DMS153 (cell line): Measurements from ENCODE around the gene RHNO1.
"Not testable (repeated sequence)": the region's sequence is repeated elsewhere in the genome, so short reads cannot be mapped to it uniquely, and the experiment has no call there.

ENCODE experiments used
- DNase-seq: peaks from one replicate; lab custom pipeline; 2025; lab: John Stamatoyannopoulos, UW

RHNO1 gene

DNA sequence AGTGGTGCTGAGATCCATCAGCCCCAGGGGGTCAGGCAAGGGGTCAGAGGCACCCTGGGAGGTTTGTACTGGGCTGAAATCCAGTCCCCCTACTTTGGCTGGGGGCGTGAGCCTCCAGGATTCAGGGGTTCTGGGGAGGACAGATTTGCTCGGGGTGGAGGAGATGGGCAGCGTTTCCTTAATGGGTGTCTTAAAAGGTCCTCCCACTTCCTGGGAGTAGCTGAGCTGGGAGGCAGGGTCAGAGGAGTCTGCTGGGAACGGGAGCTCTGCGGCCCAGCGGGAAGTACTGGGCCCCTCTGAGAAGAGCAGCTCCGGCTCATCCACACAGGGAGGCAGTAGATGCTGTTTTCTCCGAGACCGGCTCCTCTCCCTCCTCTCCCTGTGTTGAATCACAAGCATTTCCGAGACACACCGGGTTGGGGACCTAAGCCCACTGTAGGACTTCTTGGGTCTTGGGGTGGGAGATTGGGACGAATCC is 18.0 kb upstream of the RHNO1 start:
- no peak for DNase-seq

DNA sequence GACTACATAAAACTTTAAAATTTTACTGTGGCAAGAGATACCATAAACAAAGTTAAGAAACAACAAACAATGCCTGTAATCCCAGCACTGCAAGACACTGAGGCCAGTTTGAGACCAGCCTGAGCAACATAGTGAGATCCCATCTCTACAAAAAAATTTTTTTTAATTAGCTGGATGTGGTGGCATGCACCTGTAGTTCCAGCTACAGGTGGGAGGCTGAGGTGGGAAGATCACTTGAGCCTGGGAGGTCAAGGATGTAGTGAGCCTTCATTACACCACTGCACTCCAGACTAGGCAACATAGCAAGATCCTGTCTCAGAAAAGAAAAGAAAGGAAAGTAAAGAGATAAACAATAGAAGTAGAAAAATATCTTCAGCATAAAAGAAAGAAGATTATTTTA is 16.9 kb upstream of the RHNO1 start:
- DNase-seq, result no peak

DNA sequence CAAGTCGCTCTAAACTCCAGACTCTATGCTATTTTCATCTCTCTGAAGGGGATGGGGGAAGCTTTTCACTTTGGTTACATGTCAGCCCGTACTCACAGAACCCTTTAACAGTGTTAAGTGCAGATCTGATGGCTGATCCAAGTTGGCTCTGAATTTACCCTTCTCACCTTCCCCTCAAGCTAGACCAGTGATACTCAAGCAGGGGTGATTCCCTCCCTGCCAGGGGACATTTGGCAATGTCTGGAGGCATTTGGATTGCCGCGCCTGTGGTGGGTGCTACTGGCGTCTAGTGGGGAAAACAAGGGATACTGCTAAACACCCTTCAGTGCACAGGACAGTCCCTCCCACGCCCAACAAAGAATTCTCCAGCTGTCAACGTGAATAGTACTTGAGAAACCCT is 14.1 kb upstream of the RHNO1 start:
- DNase-seq, result no peak

GRCh38 chr12:2863402-2863801 is 13.6 kb upstream of the RHNO1 start:
- DNase-seq, result not testable (repeated sequence)

DNA sequence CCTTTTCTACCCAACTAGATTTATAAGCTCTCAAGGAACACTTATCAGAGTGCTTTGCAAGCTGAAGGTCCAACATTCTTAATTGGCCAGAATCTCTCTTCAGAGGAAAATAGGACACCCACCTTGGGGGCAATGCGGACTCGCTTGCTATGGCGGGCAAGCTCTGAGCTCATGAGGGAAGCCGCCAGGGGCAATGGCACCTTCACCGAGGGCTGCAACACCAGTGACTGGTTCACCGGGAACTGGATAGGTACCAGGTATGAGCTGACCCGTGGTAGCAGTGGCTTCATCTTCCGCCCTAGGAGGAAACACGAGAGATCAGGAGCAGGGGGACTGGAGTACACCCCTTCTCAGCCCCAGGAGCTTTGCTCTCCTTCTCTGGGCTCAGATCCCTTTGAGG is 12.8 kb upstream of the RHNO1 start:
- no peak for DNase-seq

DNA sequence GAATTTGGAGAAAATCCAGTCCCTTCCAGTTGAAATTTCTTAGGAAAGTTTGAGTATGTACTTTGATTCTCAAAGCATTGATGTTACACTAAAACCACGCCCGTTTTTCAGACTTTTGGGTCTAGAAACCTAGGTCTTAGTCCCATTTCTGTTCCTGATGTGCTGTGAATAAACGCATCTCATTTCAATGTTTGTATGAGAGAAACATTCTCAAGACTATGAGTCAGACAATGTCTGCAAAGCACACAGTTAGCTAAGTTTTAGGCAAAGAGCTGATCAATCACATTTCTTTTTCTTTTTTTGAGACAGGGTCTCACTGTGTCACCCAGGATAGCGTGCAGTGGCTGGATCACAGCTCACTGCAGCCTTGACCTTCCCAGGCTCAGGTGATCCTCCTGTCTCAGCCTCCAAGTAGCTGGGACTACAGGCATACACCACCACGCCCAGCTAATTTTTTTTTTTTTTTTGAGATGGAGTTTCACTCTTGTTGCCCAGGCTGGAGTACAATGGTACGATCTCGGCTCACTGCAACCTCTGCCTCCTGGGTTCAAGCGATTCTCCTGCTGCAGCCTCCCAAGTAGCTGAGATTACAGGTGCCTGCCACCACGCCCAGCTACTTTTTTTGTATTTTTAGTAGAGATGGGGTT is 7.9 kb upstream of the RHNO1 start:
- not testable (repeated sequence) for DNase-seq

GRCh38 chr12:2876431-2877046 is 484 bp upstream of the RHNO1 start:
- DNase-seq, result no peak

DNA sequence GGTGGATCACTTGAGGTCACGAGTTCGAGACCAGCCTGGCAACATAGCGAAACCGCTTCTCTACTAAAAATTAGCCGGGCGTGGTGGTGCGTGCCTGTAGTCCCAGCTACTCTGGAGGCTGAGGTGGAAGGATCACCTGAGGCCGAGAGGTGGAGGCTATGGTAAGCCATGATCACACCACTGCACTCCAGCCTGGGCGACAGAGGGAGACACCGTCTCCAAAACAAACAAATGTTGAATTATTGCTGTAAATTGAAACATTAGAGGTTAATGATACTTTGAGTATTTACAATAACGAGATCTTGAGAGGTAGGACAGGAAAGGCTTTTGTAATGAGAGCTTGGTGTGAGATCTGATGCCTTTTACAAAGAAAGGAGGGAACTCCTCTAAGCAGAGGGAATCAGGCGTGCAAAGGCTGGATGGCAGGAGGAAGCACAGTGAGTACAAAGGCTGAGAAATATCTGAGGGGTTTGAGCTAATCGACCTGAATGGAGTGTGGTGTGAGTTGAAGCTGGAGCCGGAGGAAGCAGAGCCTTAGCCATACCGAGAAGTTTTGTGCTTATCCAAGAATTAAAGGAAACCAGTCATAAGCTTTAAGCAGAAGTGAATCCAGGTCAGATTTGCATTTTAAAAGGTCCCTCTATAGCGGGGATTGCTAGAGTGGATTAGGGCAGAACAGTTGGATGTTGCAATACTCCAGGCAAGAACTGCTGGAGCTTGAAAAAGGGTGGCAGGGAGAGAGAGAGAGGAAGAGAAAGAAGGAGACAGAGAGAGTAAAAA is 1.1 kb downstream of the RHNO1 start:
- DNase-seq, result peak; percentile 88

- DNase-seq, result no peak
These were observed 2.8 kb downstream of the RHNO1 start for GRCh38 chr12:2879853-2880252.

DNA sequence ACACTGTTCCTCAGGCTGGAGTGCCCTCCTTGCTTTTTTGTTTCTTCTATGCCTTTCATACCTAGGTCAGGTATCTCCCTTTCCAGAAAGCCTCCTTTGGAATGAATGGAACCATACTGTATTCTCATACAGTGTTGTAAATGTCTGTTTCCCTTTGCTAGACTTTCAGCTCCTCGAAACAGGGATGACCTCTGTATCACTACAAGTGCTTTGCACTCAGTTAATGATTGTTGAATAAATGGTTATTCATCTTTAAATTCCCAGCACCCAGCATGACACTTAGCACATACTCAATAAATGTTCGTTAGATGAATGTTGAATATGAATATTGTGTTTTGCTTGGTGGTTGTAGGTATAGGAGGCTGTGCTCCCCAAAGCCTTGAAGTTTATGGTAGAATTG is 7.8 kb downstream of the RHNO1 start:
- DNase-seq, result no peak

DNA sequence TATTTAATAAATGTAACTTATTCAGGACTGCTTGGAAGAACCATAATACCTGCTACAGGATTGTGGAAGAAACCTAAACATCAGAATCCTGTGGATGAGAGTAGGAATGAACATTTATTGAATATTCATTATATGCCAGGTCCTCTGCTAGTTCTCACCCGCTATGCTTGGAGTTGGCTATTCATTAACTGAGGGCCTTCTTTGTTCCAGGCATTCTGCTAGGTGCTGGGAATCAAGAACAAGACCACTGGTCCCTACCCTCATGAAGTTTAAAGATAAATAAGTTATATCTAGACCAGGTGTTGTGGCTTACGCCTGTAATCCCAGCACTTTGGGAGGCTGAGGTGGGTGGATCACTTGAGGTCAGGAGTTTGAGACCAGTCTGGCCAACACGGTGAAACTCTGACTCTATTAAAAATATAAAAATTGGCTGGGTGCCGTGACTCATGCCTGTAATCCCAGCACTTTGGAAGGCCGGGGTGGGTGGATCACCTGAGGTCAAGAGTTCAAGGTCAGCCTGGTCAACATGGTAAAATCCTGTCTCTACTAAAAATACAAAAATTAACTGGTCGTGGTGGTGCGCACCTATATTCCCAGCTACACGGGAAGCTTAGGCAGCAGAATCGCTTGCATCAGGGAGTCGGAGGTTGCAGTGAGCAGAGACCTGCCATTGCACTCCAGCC is 9.9 kb downstream of the RHNO1 start:
- no peak for DNase-seq

GRCh38 chr12:2890001-2890387 is 13.0 kb downstream of the RHNO1 start:
- no peak for DNase-seq

GRCh38 chr12:2890388-2891239 is 13.6 kb downstream of the RHNO1 start, which contains the start of gene TULP3:
TSS of gene TULP3 (plus strand) at chr12:2890891. CDS start at chr12:2890948, 57 bp downstream.
- peak; percentile 90 for DNase-seq

DNA sequence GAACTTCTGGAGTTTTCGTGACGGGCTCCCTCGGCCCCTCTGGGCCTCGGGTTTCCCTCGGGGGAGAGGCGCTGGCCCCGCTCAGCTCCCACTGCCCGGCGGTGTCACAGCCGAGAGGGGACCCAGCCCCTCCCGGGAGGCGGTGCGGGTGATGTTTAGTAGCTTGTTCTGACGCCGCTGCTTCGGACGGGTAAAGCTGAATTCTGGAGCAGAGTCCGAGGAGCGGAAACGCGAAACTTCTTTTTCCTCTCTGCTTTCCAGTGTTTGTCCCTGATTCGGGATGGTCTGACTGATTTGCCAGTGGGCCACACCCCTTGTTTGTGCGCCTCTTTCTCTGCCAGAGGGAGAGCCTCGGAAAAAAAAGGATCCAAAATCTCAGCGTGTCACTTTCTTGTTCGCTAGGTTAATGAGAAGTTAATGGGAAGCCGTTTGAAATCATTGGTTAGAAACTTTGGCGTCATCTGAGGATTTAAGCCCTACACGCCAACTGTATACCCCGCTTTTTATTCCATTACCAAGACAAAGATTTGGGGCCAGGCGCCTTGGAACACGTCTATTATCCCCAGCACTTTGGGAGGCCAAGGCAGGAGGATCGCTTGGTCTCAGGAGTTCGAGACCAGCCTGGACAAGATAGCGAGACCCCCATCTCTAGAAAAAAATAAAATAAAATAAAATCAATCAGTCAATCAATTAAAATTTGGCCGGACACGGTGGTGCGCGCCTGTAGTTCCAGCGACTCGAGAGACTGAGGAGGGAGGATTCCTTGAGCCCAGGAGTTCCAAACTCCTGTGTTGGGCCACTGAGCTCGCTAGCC is 14.4 kb downstream of the RHNO1 start:
- DNase-seq, result no peak

DNA sequence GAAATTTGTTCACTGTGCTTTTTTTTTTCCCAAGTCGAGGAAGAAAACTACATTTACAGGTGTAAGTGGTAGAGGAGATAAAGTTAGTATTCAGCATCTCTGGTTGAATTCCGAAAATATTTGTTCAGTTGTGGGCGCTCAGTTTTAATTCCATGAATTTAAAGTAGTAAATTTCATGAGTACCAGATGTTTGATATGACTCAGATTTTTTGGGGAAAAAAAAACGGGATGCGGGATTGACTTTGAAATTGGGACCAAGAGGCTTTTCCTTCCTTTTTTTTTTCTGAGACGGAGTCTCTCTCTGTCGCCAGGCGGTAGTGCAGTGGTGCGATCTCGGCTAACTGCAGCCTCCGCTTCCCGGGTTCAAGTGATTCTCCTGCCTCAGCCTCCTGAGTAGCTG is 15.2 kb downstream of the RHNO1 start:
- DNase-seq, result no peak

DNA sequence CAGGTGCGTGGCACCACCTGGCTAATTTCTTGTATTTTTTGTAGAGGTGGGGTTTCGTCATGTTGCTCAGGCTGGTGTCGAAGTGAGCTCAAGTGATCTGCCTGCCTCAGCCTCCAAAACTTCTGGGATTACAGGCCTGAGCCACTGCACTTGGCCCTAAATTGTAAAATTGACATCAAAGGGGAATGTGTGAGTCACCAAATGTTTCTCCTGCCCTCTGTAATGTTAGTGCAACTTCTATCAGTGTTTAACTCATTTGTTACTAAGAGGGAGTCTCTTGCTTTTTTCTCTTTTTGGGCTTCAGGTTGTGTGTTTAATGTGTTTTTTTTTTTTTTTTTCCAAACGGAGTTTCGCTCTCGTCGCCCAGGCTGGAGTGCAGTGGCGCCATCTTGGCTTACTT is 16.0 kb downstream of the RHNO1 start:
- no peak for DNase-seq

DNA sequence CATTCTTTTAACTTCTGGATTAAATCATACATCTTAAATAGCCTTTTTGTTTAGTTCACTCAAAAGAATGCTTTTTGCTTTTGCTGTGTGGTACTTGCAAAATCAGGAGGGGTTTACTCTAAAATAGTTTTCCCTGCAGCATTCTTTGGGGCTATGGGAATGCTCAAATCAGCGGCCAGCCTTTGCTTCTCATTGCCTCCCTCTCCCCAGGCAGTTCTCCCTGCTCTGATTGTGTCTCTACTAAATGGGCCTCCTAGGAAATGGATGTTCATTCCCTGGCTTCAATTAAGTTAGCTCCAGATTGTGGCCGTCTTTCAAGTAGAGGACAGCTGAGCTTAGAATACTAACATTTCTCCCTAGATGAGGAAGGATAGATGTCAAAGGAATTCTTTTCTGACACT is 18.0 kb downstream of the RHNO1 start:
- no peak for DNase-seq

- no peak for DNase-seq
These were observed 18.5 kb downstream of the RHNO1 start for GRCh38 chr12:2895511-2895910.

DNA sequence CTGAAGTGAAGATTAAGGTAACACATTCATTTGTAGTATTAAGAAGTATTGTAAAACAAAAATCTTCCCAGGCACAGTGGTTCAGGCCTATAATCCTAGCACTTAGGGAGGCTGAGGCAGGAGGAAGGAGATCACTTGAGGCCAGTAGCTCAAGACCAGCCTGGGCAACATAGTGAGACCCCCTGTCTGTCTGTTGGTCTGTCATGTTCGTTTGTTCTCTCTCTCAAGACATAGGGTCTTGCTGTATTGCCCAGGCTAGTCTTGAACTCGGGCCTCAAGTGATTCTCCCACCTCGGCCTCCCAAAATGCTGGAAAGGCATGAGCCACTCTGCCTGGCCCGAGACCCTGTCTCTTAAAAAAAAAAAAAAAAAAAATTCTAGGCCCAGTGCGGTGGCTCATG is 20.4 kb downstream of the RHNO1 start:
- DNase-seq, result no peak

GRCh38 chr12:2900642-2901041 is 23.6 kb downstream of the RHNO1 start:
- no peak for DNase-seq
